ENCODE measurements around the gene IL32.

DNA sequence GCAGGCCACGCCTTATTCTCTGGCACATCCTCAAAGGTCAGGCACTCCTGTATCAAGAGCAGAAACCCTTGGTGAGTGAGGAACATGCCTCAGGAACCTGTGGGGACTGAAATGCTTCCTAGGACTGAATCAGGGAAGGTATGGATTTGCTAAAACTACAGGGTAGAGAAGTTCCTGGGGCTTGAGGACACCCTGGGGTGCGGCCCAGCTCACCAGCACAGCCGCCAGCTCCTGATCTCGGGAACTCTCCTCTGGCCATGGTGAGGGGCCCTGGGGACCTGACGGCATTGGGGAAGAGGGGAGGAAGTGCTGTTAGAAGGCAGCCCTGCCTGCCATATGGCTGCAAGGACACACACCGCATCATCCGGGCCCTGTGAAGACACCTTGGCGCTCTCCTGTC, 26.1 kb downstream of the IL32 start:
- TF ChIP-seq CTCF (IDR thresholded peaks at IDR 0.05) (no peak), POLR2A (IDR thresholded peaks at IDR 0.05) (no peak)

Measured in Peyer's patch (tissue), 4 donors.